HepG2 (cell line): ENCODE results near the gene ADAMTS12. TPM values are rescaled to one million over a fixed set of nuclear protein-coding genes. Genes with fewer than 3 reads are reported as not detected.

Source experiments
- ATAC-seq: fragments of 200-7000 bp; cut with Tn5 transposase; 3 replicates; pipeline ENCODE4 v1.9.1; 2020; ENCODE audit warnings: mild to moderate bottlenecking, moderate library complexity
- BruUV-seq: library from RNA; stranded (reverse); fragments of 400-500 nt; replicated peaks from 2 replicates; lab custom pipeline; 2021; lab: Mats Ljungman, UMichigan
- CTCF ChIA-PET: fragments of 300-600 bp; formaldehyde crosslinking; extraction: SDS; loops from one replicate; lab custom pipeline; 2021; ENCODE audit warnings: low total read pairs, inconsistent platforms, low intra/inter-chr PET ratio; lab: Yijun Ruan, JAX
- POLR2A ChIA-PET: fragments of 350-600 bp; sonication (Branson Sonifier 250); formaldehyde crosslinking; loops from one replicate; lab custom pipeline; 2020; ENCODE audit warnings: antibody characterized with exemption, inconsistent platforms; lab: Yijun Ruan, JAX
- DNase-seq: peaks from one replicate; pipeline ENCODE4 v3.0.0-alpha.2; 2015; ENCODE audit warnings: low spot score
- FAIRE-seq: peaks from 3 replicates; lab custom pipeline; 2011; peaks lifted over from hg19 to GRCh38; lab: Jason Lieb, UNC
- H2AFZ ChIP-seq: one replicate; pipeline ENCODE4 v1.6.1; 2011; ENCODE audit warnings: low read length, inconsistent platforms
- H3K27ac ChIP-seq: fragments of 300-600 bp; 3 replicates; pipeline ENCODE4 v1.8.0; 2011; ENCODE audit warnings: mixed run types, mild to moderate bottlenecking, mixed read lengths, low read length, inconsistent platforms; ENCODE audit not compliant: insufficient read depth; ENCODE audit errors: extremely low read length
- H3K27me3 ChIP-seq, 2 experiments: fragments of 200-600 bp in 1 of 2; 2 replicates in 1 of 2; 3 replicates in 1 of 2; pipeline versions ENCODE4 v1.6.0 to v1.8.0; 2011; ENCODE audit warnings: low read length in 2 of 2, mild to moderate bottlenecking in 2 of 2, moderate library complexity in 2 of 2, inconsistent platforms in 1 of 2; ENCODE audit not compliant: insufficient read depth in 2 of 2, control insufficient read depth in 1 of 2
- H3K36me3 ChIP-seq, 2 experiments: fragments of 200-600 bp in 1 of 2; replicated peaks in 1 of 2; 2 replicates in 1 of 2; 3 replicates in 1 of 2; pipeline versions ENCODE4 v1.5.1 to v1.8.0; 2011; ENCODE audit warnings: low read length in 2 of 2, inconsistent platforms in 1 of 2; ENCODE audit not compliant: insufficient read depth in 2 of 2, control insufficient read depth in 1 of 2
- H3K4me1 ChIP-seq: 2 replicates; pipeline ENCODE4 v1.5.1; 2012; ENCODE audit warnings: low read length, inconsistent platforms; ENCODE audit not compliant: insufficient read depth
- H3K4me2 ChIP-seq: 2 replicates; pipeline ENCODE4 v1.6.0; 2011; ENCODE audit warnings: low read depth, low read length, inconsistent platforms
- H3K4me3 ChIP-seq, 3 experiments: fragments of 200-600 bp in 1 of 3; sonication (generic), shearing (Covaris generic) in 1 of 3; replicated peaks in 1 of 3; 2 replicates each; pipeline ENCODE4 v1.5.1; 2011 to 2016; ENCODE audit warnings: low read length in 3 of 3, inconsistent platforms in 2 of 3, low read depth in 2 of 3, mild to moderate bottlenecking in 2 of 3, control low read depth in 1 of 3, mixed read lengths in 1 of 3; ENCODE audit not compliant: insufficient read depth in 1 of 3
- H3K79me2 ChIP-seq: one replicate; pipeline ENCODE4 v1.6.1; 2011; ENCODE audit warnings: low read length, inconsistent platforms; ENCODE audit not compliant: insufficient read depth
- H3K9ac ChIP-seq: 2 replicates; pipeline ENCODE4 v1.6.0; 2011; ENCODE audit warnings: mild to moderate bottlenecking, low read depth, low read length, inconsistent platforms; ENCODE audit not compliant: insufficient read depth
- H3K9me3 ChIP-seq: 2 replicates; pipeline ENCODE4 v1.5.1; 2012; ENCODE audit warnings: mild to moderate bottlenecking, low read length
- H4K20me1 ChIP-seq: 2 replicates; pipeline ENCODE4 v1.6.0; 2011; ENCODE audit warnings: inconsistent platforms, mild to moderate bottlenecking, low read length, moderate library complexity; ENCODE audit not compliant: insufficient read depth
- ERF ChIP-seq: IDR thresholded peaks from 2 replicates; pipeline ENCODE4 v1.6.1; 2018; ENCODE audit warnings: missing biosample characterization, missing genetic modification reagents
- GFI1 ChIP-seq: sonication (generic); formaldehyde crosslinking; IDR thresholded peaks from 2 replicates; pipeline ENCODE4 v1.5.0; 2020; ENCODE audit warnings: missing genetic modification reagents, mild to moderate bottlenecking, borderline replicate concordance
- GTF3A ChIP-seq: sonication (generic); formaldehyde crosslinking; conservative IDR thresholded peaks from 2 replicates; pipeline ENCODE4 v1.4.0; 2020; ENCODE audit warnings: mild to moderate bottlenecking, missing genetic modification reagents
- HDAC1 ChIP-seq: sonication (generic); formaldehyde crosslinking; IDR thresholded peaks from 2 replicates; pipeline ENCODE4 v1.5.1; 2020; ENCODE audit warnings: mild to moderate bottlenecking, missing genetic modification reagents
- HIVEP1 ChIP-seq: sonication (generic); formaldehyde crosslinking; IDR thresholded peaks from 2 replicates; pipeline ENCODE4 v1.4.0; 2020; ENCODE audit warnings: mild to moderate bottlenecking, missing genetic modification reagents
- NAIF1 ChIP-seq: sonication (generic); formaldehyde crosslinking; IDR thresholded peaks from 2 replicates; pipeline ENCODE4 v1.5.0; 2020; ENCODE audit warnings: mild to moderate bottlenecking, missing genetic modification reagents, borderline replicate concordance
- SATB2 ChIP-seq: sonication (generic); formaldehyde crosslinking; IDR thresholded peaks from 2 replicates; pipeline ENCODE4 v1.5.0; 2020; ENCODE audit warnings: missing genetic modification reagents
- ZNF251 ChIP-seq: sonication (generic); formaldehyde crosslinking; IDR thresholded peaks from 2 replicates; pipeline ENCODE4 v1.9.0; 2021; ENCODE audit warnings: mild to moderate bottlenecking, missing genetic modification reagents
- ZNF264 ChIP-seq: sonication (generic); formaldehyde crosslinking; IDR thresholded peaks from 2 replicates; pipeline ENCODE4 v1.4.0; 2020; ENCODE audit warnings: missing genetic modification reagents
- ZNF737 ChIP-seq: sonication (generic); formaldehyde crosslinking; IDR thresholded peaks from 2 replicates; pipeline ENCODE4 v1.5.0; 2020; ENCODE audit warnings: missing genetic modification reagents, mild to moderate bottlenecking, borderline replicate concordance
- ZSCAN21 ChIP-seq: sonication (generic); formaldehyde crosslinking; IDR thresholded peaks from 2 replicates; pipeline ENCODE4 v1.8.0; 2022; ENCODE audit warnings: mild to moderate bottlenecking, missing genetic modification reagents, moderate library complexity, borderline replicate concordance
- ZZZ3 ChIP-seq: sonication (generic); formaldehyde crosslinking; IDR thresholded peaks from 2 replicates; pipeline ENCODE4 v1.4.0; 2020; ENCODE audit warnings: missing genetic modification reagents, mild to moderate bottlenecking, borderline replicate concordance
- WGBS: methylation state at CpG from one replicate; pipeline ENCODE4 v1.1.6; 2017; ENCODE audit warnings: low lambda C conversion rate; 5-methylcytosine and 5-hydroxymethylcytosine counted together
- in situ Hi-C: cut with HindIII; loops from 2 replicates; pipeline ENCODE4 v1.10.0; 2017; ENCODE audit warnings: low pct_unique_long_range_greater_than_20kb; ENCODE audit not compliant: extremely low pct_ligation_motif_present
- intact Hi-C: fragments of 100-400 bp; cut with micrococcal nuclease; formaldehyde crosslinking; loops from one replicate; pipeline ENCODE4 v1.10.0; 2022; ENCODE audit not compliant: unreplicated experiment
- polyA plus RNA-seq, 8 experiments: library from polyadenylated mRNA; depleted of rRNA in 3 of 8; stranded (reverse) in 7 of 8; unstranded in 1 of 8; fragments of >200 nt; fragmentation: Illumina TruSeq in 4 of 8; extraction: Trizol in 4 of 8; gene quantifications; 2 replicates each; pipeline versions ENCODE4 v1.2.1 to v1.2.3, GENCODE V29; 2011 to 2016; ENCODE audit warnings: low read depth in 4 of 8, missing spikeins in 1 of 8, mixed read lengths in 1 of 8; ENCODE audit not compliant: insufficient read depth in 1 of 8
- total RNA-seq, 5 experiments: library from RNA; depleted of rRNA; stranded (reverse); fragments of >200 nt; fragmentation: Illumina TruSeq; extraction: Trizol; gene quantifications; 2 replicates each; pipeline ENCODE4 v1.2.3, GENCODE V29; 2016; ENCODE audit warnings: low read depth in 1 of 5
- TF ChIP-seq, protein P1 (sequence below): IDR thresholded peaks from 2 replicates; pipeline ENCODE4 v1.6.1; 2016
- TF ChIP-seq, protein P2 (sequence below), 2 experiments: sonication (generic) in 1 of 2; formaldehyde crosslinking in 1 of 2; IDR thresholded peaks; 2 replicates each; pipeline versions ENCODE4 v1.5.1 to v1.6.1; 2011 to 2020; ENCODE audit warnings: borderline replicate concordance in 1 of 2, low read depth in 1 of 2, low read length in 1 of 2, mild to moderate bottlenecking in 1 of 2, missing genetic modification reagents in 1 of 2, moderate library complexity in 1 of 2
- TF ChIP-seq, protein P3 (sequence below): sonication (generic); formaldehyde crosslinking; IDR thresholded peaks from 2 replicates; pipeline ENCODE4 v1.9.0; 2021; ENCODE audit warnings: missing genetic modification reagents, borderline replicate concordance
- TF ChIP-seq, protein P4 (sequence below): sonication (generic); formaldehyde crosslinking; IDR thresholded peaks from 2 replicates; pipeline ENCODE4 v1.4.0; 2020; ENCODE audit warnings: missing genetic modification reagents, borderline replicate concordance
- TF ChIP-seq, protein P5 (sequence below): sonication (generic); formaldehyde crosslinking; IDR thresholded peaks from 2 replicates; pipeline ENCODE4 v1.8.0; 2023; ENCODE audit warnings: mild to moderate bottlenecking, missing genetic modification reagents

Gene ADAMTS12
- total and polyA plus RNA-seq, 2 of the 13 experiments (the other 11 are each of a cell fraction or from before 2014, with no cell fraction given): 0.03 TPM; not detected in 1

DNA sequence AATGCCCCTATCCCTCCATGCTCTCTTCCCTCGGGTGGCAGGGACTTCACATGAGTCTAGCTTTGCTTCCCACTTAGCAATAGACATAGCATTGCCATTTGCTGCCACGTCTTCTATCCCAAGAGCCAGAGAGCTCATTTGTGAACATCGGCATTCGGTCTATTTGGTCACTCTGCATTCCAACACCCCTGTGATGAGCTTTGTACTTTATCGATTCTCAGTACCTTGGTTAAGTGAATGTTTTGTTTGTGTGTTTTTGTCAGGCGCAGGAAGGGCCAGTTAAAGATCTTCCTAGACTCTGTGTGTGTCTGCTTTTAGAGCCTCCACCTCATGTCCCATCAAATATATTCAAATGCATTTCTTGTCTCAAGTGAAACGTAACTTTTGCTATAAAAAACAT is 309.4 kb downstream of the ADAMTS12 start:
- DNase-seq: peak; percentile 84
- WGBS: 0% methylated on average over 7 of the region's 7 CpGs
- Histone ChIP-seq H3K4me2 (peak overlapping the region; percentile 63), H2AFZ (no peak overlapping the region), H3K4me1 (peaks cover 25% of the 10 kb centered on the region), H3K27me3 (peaks cover 0 to 4% of the 10 kb centered on the region in 2 experiments; a peak in 1 of 5 replicates), H4K20me1 (no peaks in the 10 kb centered on the region), H3K9me3 (no peaks in the 10 kb centered on the region), H3K36me3 (no peaks in the 10 kb centered on the region), H3K4me3 (peak overlapping the region in 1 of 3 experiments; percentile 30; a peak in 1 of 6 replicates), H3K9ac (no peak overlapping the region), H3K79me2 (no peaks in the 10 kb centered on the region), H3K27ac (peak overlapping the region; percentile 23)
- in situ Hi-C loops (loop anchor here (10.0 kb wide), 1 partner anchor 352 kb away; the partner anchor contains the start of gene RXFP3), intact Hi-C loops (loop anchor here (2.0 to 10.0 kb wide), 2 partner anchors 58 to 142 kb away; partner anchors contain the start of gene TARS1)
- peak; percentile 99 for ATAC-seq
- FAIRE-seq: peak; percentile 67
- ChIA-PET POLR2A (interaction anchor here (0.7 kb wide), 1 partner anchor 426 kb away, joined by 3 read pairs; the partner anchor contains the start of gene AMACR), CTCF (no interaction called here)
- BruUV-seq: no TSS peak
- TF ChIP-seq ZZZ3 (CRISPR knock-in tag): no peak
- TF ChIP-seq, protein P1, sequence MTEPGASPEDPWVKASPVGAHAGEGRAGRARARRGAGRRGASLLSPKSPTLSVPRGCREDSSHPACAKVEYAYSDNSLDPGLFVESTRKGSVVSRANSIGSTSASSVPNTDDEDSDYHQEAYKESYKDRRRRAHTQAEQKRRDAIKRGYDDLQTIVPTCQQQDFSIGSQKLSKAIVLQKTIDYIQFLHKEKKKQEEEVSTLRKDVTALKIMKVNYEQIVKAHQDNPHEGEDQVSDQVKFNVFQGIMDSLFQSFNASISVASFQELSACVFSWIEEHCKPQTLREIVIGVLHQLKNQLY: 0 out of 2 replicates have a peak, but pooled peaks have one; percentile 52
- TF ChIP-seq ZNF251 (CRISPR knock-in tag): no peak
- TF ChIP-seq, protein P2, sequence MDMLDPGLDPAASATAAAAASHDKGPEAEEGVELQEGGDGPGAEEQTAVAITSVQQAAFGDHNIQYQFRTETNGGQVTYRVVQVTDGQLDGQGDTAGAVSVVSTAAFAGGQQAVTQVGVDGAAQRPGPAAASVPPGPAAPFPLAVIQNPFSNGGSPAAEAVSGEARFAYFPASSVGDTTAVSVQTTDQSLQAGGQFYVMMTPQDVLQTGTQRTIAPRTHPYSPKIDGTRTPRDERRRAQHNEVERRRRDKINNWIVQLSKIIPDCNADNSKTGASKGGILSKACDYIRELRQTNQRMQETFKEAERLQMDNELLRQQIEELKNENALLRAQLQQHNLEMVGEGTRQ (IDR thresholded peaks at IDR 0.05; ENCODE audit: low read depth, low read length): no peak
- TF ChIP-seq, protein P2 (CRISPR knock-in tag; IDR thresholded peaks at IDR 0.05; ENCODE audit: borderline replicate concordance): no peak
- no peak for TF ChIP-seq HIVEP1
- TF ChIP-seq ZNF737 (CRISPR knock-in tag): no peak
- TF ChIP-seq, protein P3, sequence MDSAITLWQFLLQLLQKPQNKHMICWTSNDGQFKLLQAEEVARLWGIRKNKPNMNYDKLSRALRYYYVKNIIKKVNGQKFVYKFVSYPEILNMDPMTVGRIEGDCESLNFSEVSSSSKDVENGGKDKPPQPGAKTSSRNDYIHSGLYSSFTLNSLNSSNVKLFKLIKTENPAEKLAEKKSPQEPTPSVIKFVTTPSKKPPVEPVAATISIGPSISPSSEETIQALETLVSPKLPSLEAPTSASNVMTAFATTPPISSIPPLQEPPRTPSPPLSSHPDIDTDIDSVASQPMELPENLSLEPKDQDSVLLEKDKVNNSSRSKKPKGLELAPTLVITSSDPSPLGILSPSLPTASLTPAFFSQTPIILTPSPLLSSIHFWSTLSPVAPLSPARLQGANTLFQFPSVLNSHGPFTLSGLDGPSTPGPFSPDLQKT (CRISPR knock-in tag): no peak
- TF ChIP-seq GTF3A (CRISPR knock-in tag): no peak
- TF ChIP-seq SATB2 (CRISPR knock-in tag): no peak
- no peak for TF ChIP-seq GFI1 (CRISPR knock-in tag)
- TF ChIP-seq, protein P4, sequence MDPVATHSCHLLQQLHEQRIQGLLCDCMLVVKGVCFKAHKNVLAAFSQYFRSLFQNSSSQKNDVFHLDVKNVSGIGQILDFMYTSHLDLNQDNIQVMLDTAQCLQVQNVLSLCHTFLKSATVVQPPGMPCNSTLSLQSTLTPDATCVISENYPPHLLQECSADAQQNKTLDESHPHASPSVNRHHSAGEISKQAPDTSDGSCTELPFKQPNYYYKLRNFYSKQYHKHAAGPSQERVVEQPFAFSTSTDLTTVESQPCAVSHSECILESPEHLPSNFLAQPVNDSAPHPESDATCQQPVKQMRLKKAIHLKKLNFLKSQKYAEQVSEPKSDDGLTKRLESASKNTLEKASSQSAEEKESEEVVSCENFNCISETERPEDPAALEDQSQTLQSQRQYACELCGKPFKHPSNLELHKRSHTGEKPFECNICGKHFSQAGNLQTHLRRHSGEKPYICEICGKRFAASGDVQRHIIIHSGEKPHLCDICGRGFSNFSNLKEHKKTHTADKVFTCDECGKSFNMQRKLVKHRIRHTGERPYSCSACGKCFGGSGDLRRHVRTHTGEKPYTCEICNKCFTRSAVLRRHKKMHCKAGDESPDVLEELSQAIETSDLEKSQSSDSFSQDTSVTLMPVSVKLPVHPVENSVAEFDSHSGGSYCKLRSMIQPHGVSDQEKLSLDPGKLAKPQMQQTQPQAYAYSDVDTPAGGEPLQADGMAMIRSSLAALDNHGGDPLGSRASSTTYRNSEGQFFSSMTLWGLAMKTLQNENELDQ (CRISPR knock-in tag): no peak
- TF ChIP-seq ZSCAN21 (CRISPR knock-in tag): peak; percentile 99
- TF ChIP-seq NAIF1 (CRISPR knock-in tag): no peak
- TF ChIP-seq ERF (CRISPR knock-in tag): no peak
- TF ChIP-seq HDAC1 (CRISPR knock-in tag): peak; percentile 61; the same call in 1 of the 2 replicates
- no peak for TF ChIP-seq ZNF264 (CRISPR knock-in tag)
- TF ChIP-seq, protein P5, sequence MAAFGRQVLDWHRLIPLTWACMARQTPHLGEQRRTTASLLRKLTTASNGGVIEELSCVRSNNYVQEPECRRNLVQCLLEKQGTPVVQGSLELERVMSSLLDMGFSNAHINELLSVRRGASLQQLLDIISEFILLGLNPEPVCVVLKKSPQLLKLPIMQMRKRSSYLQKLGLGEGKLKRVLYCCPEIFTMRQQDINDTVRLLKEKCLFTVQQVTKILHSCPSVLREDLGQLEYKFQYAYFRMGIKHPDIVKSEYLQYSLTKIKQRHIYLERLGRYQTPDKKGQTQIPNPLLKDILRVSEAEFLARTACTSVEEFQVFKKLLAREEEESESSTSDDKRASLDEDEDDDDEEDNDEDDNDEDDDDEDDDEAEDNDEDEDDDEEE: no peak
